ENCODE measurements around the gene MYL6.

MYL6 gene

GRCh38 chr12:56145217-56145616 is 12.9 kb upstream of the MYL6 start:
- TF ChIP-seq, protein P1, sequence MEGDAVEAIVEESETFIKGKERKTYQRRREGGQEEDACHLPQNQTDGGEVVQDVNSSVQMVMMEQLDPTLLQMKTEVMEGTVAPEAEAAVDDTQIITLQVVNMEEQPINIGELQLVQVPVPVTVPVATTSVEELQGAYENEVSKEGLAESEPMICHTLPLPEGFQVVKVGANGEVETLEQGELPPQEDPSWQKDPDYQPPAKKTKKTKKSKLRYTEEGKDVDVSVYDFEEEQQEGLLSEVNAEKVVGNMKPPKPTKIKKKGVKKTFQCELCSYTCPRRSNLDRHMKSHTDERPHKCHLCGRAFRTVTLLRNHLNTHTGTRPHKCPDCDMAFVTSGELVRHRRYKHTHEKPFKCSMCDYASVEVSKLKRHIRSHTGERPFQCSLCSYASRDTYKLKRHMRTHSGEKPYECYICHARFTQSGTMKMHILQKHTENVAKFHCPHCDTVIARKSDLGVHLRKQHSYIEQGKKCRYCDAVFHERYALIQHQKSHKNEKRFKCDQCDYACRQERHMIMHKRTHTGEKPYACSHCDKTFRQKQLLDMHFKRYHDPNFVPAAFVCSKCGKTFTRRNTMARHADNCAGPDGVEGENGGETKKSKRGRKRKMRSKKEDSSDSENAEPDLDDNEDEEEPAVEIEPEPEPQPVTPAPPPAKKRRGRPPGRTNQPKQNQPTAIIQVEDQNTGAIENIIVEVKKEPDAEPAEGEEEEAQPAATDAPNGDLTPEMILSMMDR (IDR thresholded peaks at IDR 0.05; ENCODE audit: low read depth, low read length), result no peak
- no peak for DNase-seq (ENCODE audit: extremely low read depth, low read depth)

DNA sequence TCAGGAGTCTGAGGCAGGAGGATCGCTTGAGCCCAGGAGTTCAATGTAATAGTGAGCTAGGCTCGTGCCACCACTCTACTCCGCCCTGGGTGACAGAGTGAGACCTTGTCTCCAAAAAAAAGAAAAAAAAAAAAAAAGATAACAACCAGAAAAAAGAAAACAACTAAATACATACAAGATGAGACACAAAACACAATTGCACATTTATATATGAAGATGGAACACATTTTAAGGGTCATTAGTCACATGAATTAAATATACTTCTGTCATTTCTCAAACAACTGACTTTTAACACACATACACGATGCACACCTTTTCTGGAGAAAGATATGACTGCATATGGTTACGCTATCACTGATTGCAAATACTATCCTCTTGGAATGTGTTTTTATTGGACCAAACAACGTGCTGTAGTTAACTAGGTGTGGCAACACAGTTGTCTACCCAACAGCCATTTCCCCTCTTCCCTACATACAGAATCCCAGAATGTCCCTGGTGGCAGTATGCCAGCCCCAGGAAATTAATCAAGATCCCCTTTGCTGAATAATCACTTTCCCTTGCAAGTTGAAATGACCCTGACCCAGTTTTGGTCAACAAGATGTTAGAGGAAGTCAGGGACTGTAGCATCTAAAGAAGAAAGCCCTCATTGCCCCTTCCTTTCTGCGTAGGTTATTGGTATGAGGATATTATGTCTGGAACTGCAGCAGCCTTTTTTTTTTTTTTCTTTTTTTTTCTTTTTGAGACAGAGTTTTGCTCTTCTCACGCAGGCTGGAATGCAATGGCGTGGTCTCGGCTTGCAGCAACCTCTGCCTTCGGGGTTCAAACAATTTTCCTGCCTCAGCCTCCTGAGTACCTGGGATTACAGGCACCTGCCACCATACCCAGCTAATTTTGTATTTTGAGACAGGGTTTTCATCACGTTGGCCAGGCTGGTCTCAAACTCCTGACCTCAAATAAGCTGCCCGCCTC is 11.4 kb upstream of the MYL6 start:
- TF ChIP-seq, protein P1 (IDR thresholded peaks at IDR 0.05; ENCODE audit: low read depth, low read length), result no peak
- no peak for DNase-seq (ENCODE audit: extremely low read depth, low read depth)

GRCh38 chr12:56150563-56150962 is 7.6 kb upstream of the MYL6 start:
- no peak for DNase-seq (ENCODE audit: extremely low read depth, low read depth)
- TF ChIP-seq, protein P1 (IDR thresholded peaks at IDR 0.05; ENCODE audit: low read depth, low read length), result no peak

DNA sequence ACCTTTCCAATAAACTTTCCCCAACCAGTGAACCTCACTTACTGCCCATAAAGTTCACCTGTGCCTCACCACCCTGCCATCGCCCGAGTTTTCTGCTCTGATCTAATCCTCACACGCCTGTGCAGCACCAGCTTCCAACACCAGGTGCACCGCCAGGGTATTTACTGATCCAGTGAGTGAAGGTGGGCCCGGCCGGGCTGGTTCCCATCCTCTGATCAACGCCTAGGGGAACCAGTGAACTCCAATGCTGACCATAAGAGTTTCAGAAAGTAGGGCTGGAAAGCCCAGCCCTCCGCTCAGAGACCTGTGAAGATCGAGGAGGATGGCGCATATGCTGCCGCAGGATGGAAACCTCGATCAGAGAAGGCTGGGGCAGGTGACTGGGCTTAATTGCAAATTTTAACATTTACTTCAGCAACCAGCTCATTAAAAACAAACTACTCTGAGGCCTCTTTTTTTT is 6.5 kb upstream of the MYL6 start:
- no peak for DNase-seq (ENCODE audit: extremely low read depth, low read depth)
- TF ChIP-seq, protein P1 (IDR thresholded peaks at IDR 0.05; ENCODE audit: low read depth, low read length), result peak; percentile 10

- DNase-seq (ENCODE audit: extremely low read depth, low read depth), result peak; percentile 53
- TF ChIP-seq, protein P1 (IDR thresholded peaks at IDR 0.05; ENCODE audit: low read depth, low read length), result no peak
Observed at GRCh38 chr12:56152132-56152755, 5.9 kb upstream of the MYL6 start, which contains the start of gene MYL6B. Gene MYL6B (plus strand): TSS chr12:56152587. CDS start chr12:56153919, 1,332 bp downstream.

DNA sequence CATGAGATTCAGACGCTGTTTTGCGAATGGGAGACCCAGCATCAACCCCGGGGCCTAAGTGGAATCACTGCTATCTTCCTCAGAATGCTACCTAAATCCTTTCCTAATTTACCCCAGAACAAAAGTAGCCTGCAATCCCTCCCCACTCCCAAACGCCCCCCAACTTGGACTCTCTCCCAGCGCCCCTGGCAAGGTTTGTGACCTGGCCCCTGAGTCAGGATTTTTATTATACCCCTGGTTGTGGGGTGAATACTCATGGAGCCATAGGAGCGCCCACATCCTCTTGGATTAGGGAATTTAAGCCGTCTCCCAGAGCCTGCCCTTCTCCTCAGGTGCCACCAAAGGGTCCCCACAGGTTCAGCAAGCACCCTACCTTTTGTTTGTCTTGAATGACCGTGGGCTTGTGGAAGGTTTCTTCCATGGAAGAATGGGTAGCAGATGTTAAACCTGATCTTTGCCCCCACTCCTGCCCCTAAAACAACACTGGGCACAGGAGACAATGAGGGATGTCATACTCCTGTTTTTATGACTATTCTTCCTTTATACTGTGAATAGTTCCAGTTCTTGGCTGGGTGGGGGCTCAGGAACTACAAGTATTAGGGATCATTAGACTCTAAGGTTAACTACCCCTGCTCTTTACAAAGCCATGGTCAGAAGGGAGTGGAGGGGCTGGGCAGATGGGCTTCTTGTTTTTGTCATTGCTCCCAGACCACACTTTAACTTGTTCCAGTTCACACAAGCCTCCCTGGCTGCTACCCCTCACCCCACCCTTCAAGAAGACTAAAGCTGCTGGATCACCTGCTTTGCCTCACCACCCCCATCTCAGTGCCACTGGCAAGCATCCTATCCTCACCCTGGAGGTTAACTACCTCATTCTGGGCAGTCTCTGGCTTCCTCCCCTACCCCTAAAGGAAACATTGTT is 5.1 kb upstream of the MYL6 start:
- TF ChIP-seq, protein P1 (IDR thresholded peaks at IDR 0.05; ENCODE audit: low read depth, low read length), result no peak
- no peak for DNase-seq (ENCODE audit: extremely low read depth, low read depth)
